Measurements from ENCODE around the gene KAT6B.

GRCh38 chr10:74870191-74870590, 43.8 kb downstream of the KAT6B start:
- TF ChIP-seq CTCF (conservative IDR thresholded peaks at IDR 0.05 in 1 of 2, IDR thresholded peaks at IDR 0.05 in 1 of 2; ENCODE audit: low read depth in 1 of 2, low read length in 2 of 2): no peak
- TF ChIP-seq EZH2 (IDR thresholded peaks at IDR 0.05; ENCODE audit: low read length, missing control alignments): no peak

All from fibroblast of lung (primary cell).